Body of pancreas (tissue), 4 donors: ENCODE results near the gene TINAGL1.

Source experiments
- POLR2A ChIP-seq, 3 donors: fragments of 450-650 bp; IDR thresholded peaks; one replicate each; pipeline ENCODE4 v1.6.1; 2016; ENCODE audit warnings: antibody characterized with exemption in 3 of 3, mild to moderate bottlenecking in 2 of 3
- TF ChIP-seq, protein P1 (sequence below), 7 experiments: fragments of 450-650 bp in 4 of 7; fragments of 200-600 bp in 3 of 7; sonication (generic) in 3 of 7; IDR thresholded peaks; one replicate each; pipeline ENCODE4 v1.5.1; 2016 to 2019; ENCODE audit warnings: antibody characterized with exemption in 7 of 7

DNA sequence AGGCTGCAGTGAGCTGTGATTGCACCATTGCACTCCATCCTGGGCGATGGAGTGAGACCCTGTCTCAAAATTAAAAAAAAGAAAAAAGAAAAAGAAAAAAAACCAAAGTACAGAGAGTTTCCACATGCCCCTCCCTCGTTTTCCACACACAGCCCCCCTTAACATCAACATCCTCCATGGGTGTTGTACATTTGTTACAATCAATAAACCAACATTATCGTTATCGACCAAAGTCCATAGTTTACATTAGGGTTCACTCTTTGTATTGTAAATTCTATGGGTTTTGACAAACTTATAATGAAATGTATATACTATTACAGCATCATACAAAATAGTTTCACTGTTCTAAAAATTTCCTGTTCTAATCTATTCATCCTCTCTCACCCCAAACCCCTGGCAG lies 15.9 kb upstream of the TINAGL1 start:
- TF ChIP-seq, protein P1, sequence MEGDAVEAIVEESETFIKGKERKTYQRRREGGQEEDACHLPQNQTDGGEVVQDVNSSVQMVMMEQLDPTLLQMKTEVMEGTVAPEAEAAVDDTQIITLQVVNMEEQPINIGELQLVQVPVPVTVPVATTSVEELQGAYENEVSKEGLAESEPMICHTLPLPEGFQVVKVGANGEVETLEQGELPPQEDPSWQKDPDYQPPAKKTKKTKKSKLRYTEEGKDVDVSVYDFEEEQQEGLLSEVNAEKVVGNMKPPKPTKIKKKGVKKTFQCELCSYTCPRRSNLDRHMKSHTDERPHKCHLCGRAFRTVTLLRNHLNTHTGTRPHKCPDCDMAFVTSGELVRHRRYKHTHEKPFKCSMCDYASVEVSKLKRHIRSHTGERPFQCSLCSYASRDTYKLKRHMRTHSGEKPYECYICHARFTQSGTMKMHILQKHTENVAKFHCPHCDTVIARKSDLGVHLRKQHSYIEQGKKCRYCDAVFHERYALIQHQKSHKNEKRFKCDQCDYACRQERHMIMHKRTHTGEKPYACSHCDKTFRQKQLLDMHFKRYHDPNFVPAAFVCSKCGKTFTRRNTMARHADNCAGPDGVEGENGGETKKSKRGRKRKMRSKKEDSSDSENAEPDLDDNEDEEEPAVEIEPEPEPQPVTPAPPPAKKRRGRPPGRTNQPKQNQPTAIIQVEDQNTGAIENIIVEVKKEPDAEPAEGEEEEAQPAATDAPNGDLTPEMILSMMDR (IDR thresholded peaks at IDR 0.05) = no peak
- TF ChIP-seq POLR2A (IDR thresholded peaks at IDR 0.05) = no peak
